GM13976 (cell line): ENCODE measurements around the gene SKAP1.

Experiments used
- DNase-seq: peaks from one replicate; pipeline ENCODE4 v3.0.0; 2012; ENCODE audit warnings: low spot score
- CTCF ChIP-seq: IDR thresholded peaks from 2 replicates; pipeline ENCODE4 v1.5.1; 2012; ENCODE audit warnings: borderline replicate concordance, mild to moderate bottlenecking; ENCODE audit not compliant: insufficient read depth; ENCODE audit errors: extremely low read depth, missing control alignments, control extremely low read depth
- in situ Hi-C: fragments of 300-500 bp; cut with MboI; formaldehyde crosslinking; loops from one replicate; pipeline ENCODE4 v1.12.0; 2022; ENCODE audit warnings: low sequenced_read_pairs, mixed read lengths, inconsistent platforms; ENCODE audit not compliant: unreplicated experiment

Gene SKAP1

DNA sequence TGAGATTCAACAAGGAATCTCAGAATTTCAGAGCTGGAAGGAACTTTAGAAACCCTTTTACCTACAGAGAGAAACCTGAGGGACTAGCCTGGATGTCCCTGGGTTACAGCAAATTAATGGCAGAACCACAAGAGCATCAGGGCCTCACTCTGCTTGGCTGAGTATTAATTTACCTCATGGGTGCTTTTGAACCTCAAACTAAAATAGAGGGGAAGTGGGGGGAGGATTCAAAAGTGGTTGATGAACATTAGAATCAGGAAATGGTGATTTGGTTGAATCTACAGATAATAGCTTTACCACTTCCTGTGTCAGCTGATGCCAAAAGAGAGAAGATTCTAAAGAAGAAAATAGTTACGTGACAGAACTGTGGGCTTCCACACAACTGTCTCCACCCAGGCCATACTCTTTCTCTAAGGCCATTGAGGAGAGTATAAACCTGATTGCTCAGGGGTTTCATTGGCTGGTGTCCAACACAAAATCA, 11.3 kb upstream of the SKAP1 start:
- no peak for TF ChIP-seq CTCF
- DNase-seq: peak; percentile 68
- in situ Hi-C loops: no loop called here

- in situ Hi-C loops: no loop called here
- DNase-seq: no peak
- TF ChIP-seq CTCF: no peak
Measured at GRCh38 chr17:48440669-48441068, 10.7 kb upstream of the SKAP1 start.

DNA sequence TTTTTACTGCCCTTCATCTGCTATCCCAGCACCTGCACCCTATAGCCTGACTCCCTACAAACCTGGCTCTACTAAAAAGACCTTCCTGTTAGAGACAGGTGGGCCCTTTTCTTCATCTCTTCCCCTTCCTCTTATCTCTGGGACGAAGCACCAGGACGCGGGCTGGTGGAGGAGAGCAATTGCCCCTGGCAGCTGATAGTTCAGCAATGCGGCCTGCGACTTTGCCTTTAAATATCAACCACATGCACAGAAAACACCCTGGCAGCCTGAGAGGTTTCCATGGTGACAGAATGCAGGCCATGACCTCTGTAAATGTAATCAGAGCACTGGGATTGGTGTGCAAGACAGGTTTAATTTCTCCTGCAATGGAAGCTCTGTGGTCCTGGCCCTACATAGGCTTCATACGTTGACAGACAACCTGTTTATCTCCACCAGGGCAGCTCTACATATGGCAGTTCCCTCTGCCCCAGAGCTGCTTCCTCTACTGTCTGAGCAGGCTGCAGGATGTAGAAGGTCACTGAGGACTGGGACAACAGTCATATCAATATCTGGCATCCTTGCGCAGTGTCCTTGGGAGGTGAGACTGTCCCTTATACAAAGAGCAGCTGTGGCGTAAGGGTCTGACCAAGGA, 10.0 kb upstream of the SKAP1 start:
- no peak for DNase-seq
- in situ Hi-C loops: no loop called here

DNA sequence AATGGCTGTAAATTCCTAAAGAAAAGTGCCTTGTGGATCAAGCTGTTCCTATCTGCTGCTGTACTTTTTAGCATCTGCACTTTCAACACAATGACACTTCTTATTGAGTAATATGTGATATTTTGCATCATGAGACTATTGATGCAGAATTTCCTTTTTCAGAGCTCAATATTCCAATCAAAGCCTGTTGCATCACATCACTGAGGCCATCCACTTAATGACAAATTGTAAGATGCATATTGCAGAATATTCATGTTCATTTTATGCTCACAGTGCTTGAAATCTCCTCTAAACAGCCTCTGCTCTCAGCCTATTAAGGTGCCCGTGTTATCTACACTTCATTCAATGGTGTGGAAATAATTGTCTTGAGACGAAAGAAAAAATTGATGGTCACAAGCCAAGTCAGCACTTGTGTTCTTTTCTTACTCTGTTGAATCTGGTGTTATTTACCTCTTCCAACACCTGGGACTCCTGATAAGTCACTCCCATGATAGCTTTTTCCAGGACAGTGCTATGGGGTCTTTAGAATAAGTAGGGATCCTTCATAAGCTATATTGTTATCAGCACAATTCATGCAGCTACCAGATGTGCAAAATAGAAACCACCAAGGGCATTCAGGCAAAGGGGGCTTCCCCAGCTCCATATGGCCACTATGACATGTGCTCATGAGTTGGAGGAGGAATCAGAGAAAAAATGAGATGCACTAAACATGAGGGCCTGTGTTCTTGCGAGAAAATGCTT, 9.3 kb upstream of the SKAP1 start:
- no peak for TF ChIP-seq CTCF
- DNase-seq: no peak
- in situ Hi-C loops: no loop called here

More for the DNA sequence above, 10.0 kb upstream of the SKAP1 start:
- TF ChIP-seq CTCF: no peak

DNA sequence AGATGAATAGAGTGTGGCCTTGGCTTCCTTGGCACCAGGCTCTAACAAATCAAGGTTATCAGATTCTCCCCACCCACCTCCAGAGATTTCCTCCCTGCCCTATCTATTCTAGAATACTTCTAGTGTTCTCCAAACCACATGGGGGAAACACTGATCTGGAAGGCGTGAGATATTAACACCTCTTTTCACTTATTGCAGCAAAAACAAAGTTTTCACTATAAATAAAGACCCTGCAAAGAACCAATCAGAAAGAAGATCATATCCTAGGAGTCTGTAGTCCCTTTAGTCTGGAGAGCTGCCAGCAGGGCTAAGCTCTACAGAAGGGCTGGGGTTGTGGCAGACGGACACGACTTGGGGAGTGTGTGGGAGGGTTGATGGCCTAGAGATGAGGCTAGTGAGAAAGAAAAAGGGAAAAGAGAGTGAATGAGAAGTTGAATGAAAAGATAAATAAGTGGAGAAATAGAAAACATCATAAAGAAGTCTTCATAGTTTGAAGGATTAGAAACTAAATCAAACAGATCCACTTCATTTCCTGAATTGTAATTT, 8.6 kb upstream of the SKAP1 start:
- in situ Hi-C loops: no loop called here

GRCh38 chr17:48433896-48434295, 3.9 kb upstream of the SKAP1 start:
- in situ Hi-C loops: no loop called here
- DNase-seq: no peak
- no peak for TF ChIP-seq CTCF

More for the DNA sequence above, 8.6 kb upstream of the SKAP1 start:
- DNase-seq: no peak
- TF ChIP-seq CTCF: no peak
